Panc1 (cell line): ENCODE results near the gene ANKK1.

ENCODE experiments used
- POLR2AphosphoS5 ChIP-seq: IDR thresholded peaks from 2 replicates; pipeline ENCODE4 v1.6.1; 2012; ENCODE audit warnings: mild to moderate bottlenecking, low read depth, low read length, moderate library complexity
- TF ChIP-seq, protein P1 (sequence below): fragments of 450-650 bp; IDR thresholded peaks from 2 replicates; pipeline ENCODE4 v1.5.1; 2017; ENCODE audit warnings: mild to moderate bottlenecking
- TF ChIP-seq, protein P2 (sequence below), 2 experiments: IDR thresholded peaks; 2 replicates each; pipeline ENCODE4 v1.6.1; 2011 to 2012; ENCODE audit warnings: low read depth in 2 of 2, control low read depth in 1 of 2, low read length in 1 of 2, mild to moderate bottlenecking in 1 of 2, moderate library complexity in 1 of 2; ENCODE audit not compliant: insufficient read depth in 1 of 2

DNA sequence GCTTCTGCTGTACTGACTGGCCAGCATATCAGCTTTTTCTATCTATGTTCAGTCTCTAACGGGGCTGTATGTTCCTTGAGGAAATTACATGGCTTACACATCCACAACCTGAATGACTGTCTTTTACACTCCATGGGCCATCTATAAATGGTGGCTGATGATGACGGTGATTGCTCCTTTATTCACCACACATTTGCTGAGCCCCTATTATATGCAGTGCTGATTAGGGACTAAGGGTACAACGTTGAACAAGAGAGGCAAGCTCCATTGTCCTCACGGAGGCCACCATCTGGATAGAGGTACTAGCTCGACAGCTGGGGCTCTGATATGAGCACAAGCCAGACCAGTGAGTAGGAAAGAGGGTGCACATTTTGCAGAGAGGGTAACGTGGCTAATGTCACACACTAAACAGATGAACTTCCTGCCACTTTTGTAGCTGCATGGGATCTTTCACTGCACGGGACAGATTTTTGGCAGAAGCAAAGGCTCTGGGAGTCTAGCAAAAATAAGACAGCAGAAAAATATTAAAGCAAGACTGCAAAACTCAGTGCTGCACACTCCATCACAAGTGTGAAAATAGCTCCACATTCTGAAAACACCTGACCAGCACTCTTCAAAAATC lies 57.0 kb downstream of the ANKK1 start:
- TF ChIP-seq, protein P1, sequence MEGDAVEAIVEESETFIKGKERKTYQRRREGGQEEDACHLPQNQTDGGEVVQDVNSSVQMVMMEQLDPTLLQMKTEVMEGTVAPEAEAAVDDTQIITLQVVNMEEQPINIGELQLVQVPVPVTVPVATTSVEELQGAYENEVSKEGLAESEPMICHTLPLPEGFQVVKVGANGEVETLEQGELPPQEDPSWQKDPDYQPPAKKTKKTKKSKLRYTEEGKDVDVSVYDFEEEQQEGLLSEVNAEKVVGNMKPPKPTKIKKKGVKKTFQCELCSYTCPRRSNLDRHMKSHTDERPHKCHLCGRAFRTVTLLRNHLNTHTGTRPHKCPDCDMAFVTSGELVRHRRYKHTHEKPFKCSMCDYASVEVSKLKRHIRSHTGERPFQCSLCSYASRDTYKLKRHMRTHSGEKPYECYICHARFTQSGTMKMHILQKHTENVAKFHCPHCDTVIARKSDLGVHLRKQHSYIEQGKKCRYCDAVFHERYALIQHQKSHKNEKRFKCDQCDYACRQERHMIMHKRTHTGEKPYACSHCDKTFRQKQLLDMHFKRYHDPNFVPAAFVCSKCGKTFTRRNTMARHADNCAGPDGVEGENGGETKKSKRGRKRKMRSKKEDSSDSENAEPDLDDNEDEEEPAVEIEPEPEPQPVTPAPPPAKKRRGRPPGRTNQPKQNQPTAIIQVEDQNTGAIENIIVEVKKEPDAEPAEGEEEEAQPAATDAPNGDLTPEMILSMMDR = no peak
- no peak for TF ChIP-seq POLR2AphosphoS5
- TF ChIP-seq, protein P2, sequence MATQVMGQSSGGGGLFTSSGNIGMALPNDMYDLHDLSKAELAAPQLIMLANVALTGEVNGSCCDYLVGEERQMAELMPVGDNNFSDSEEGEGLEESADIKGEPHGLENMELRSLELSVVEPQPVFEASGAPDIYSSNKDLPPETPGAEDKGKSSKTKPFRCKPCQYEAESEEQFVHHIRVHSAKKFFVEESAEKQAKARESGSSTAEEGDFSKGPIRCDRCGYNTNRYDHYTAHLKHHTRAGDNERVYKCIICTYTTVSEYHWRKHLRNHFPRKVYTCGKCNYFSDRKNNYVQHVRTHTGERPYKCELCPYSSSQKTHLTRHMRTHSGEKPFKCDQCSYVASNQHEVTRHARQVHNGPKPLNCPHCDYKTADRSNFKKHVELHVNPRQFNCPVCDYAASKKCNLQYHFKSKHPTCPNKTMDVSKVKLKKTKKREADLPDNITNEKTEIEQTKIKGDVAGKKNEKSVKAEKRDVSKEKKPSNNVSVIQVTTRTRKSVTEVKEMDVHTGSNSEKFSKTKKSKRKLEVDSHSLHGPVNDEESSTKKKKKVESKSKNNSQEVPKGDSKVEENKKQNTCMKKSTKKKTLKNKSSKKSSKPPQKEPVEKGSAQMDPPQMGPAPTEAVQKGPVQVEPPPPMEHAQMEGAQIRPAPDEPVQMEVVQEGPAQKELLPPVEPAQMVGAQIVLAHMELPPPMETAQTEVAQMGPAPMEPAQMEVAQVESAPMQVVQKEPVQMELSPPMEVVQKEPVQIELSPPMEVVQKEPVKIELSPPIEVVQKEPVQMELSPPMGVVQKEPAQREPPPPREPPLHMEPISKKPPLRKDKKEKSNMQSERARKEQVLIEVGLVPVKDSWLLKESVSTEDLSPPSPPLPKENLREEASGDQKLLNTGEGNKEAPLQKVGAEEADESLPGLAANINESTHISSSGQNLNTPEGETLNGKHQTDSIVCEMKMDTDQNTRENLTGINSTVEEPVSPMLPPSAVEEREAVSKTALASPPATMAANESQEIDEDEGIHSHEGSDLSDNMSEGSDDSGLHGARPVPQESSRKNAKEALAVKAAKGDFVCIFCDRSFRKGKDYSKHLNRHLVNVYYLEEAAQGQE (IDR thresholded peaks at IDR 0.05; ENCODE audit: insufficient read depth in 1 of 2, low read depth in 2 of 2, low read length in 1 of 2) = no peak
